MCF 10A (cell line): ENCODE results near the gene ZNF841. TPM values are rescaled to one million over a fixed set of nuclear protein-coding genes. Genes with fewer than 3 reads are reported as not detected.
"Not testable (repeated sequence)": the region's sequence is repeated elsewhere in the genome, so short reads cannot be mapped to it uniquely, and the experiment has no call there.

Experiments used
- BruUV-seq: library from RNA; stranded (reverse); fragments of 400-500 nt; replicated peaks from 2 replicates; lab custom pipeline; 2021; lab: Mats Ljungman, UMichigan
- CTCF ChIA-PET: fragments of 300-600 bp; sonication (Branson Sonifier 250); formaldehyde crosslinking; extraction: SDS; loops from one replicate; lab custom pipeline; 2021; ENCODE audit warnings: antibody characterized with exemption, inconsistent platforms; lab: Yijun Ruan, JAX
- POLR2A ChIA-PET: fragments of 300-600, 350-650 bp; sonication (Branson Sonifier 250); formaldehyde crosslinking; extraction: SDS; loops from one replicate; lab custom pipeline; 2020; ENCODE audit warnings: antibody characterized with exemption, inconsistent platforms; lab: Yijun Ruan, JAX
- DNase-seq: peaks from one replicate; pipeline ENCODE4 v3.0.0-alpha.2; 2018; ENCODE audit not compliant: unreplicated experiment
- H3K27ac Mint-ChIP-seq: one replicate; pipeline ENCODE4 v1.8.0; 2022; ENCODE audit warnings: mild to moderate bottlenecking, low read depth, mixed read lengths; ENCODE audit not compliant: unreplicated experiment
- H3K27me3 Mint-ChIP-seq: one replicate; pipeline ENCODE4 v1.8.0; 2022; ENCODE audit warnings: mixed read lengths; ENCODE audit not compliant: insufficient read depth, unreplicated experiment
- H3K36me3 Mint-ChIP-seq: one replicate; pipeline ENCODE4 v1.8.0; 2022; ENCODE audit warnings: mild to moderate bottlenecking, moderate library complexity, mixed read lengths; ENCODE audit not compliant: insufficient read depth, unreplicated experiment
- H3K4me1 Mint-ChIP-seq: one replicate; pipeline ENCODE4 v1.8.0; 2022; ENCODE audit warnings: mixed read lengths; ENCODE audit not compliant: insufficient read depth, unreplicated experiment
- H3K4me3 Mint-ChIP-seq: one replicate; pipeline ENCODE4 v1.8.0; 2022; ENCODE audit warnings: mild to moderate bottlenecking, moderate library complexity, mixed read lengths; ENCODE audit not compliant: unreplicated experiment
- H3K9me3 Mint-ChIP-seq: one replicate; pipeline ENCODE4 v1.8.0; 2022; ENCODE audit warnings: mixed read lengths; ENCODE audit not compliant: unreplicated experiment
- intact Hi-C: fragments of 100-400 bp; cut with micrococcal nuclease; formaldehyde crosslinking; loops from 2 replicates; pipeline ENCODE4 v1.14.1; 2022
- total RNA-seq: library from RNA; stranded (reverse); gene quantifications from 2 replicates; pipeline ENCODE4 v1.2.3, GENCODE V29; 2022
- TF ChIP-seq, protein P1 (sequence below): fragments of 200-600 bp; IDR thresholded peaks from one replicate; pipeline ENCODE4 v1.8.0; 2022; ENCODE audit warnings: antibody characterized with exemption, mild to moderate bottlenecking; ENCODE audit not compliant: unreplicated experiment

ZNF841 gene
- total RNA-seq, 1 experiment from 2014 or later = 40.9 TPM

DNA sequence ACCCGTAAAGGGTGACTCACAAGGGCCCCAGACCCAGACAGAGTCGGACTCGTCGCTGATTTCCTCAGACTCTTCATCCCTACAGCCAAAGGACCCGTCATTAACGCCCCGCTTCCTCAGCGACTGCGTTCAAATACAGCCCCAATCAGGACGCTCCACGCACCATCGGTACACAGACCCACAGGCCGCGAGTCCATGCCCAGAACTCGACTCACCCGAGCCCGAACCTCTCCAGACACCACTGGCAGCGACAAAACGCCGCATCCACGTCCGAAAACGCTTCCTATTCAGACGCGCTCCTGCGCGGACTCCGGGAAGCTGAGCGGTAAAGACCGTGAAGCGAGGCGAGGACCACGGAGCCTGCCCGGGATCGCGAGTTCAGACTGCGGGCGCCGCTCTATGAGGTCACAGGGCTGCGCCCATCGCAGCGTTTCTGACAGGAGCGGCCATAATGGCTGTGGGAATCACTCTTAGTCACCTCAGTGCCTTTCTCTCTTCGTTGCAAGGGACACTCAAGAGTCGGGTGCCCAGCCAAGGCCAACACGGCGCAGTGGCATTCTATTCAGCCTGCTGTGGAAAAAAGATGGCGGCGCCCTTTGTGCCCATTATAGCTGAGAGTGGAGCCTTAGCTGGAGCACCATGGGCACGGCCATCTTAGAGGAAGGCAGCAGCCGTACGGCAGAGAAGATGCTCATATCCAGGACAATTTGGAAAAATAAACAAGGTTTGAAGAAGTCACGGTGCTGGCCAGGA is 67.4 kb downstream of the ZNF841 start, which contains the start of gene ZNF614:
Gene ZNF614 (minus strand): TSS at position 353 of the 753 bp plus-strand sequence. CDS start 2,634 bp downstream, outside the sequence.
- ChIA-PET CTCF (no interaction called here), POLR2A (interaction anchor here (0.7 to 2.8 kb wide), 12 partner anchors 17 to 894 kb away, joined by 3 to 31 read pairs (median 5); partner anchors contain the start of genes PPP2R1A, ZNF432, ZNF615 and ZNF616)
- Mint-ChIP-seq H3K9me3 (peaks cover 8% of the 10 kb centered on the region), H3K36me3 (peaks cover 51% of the 10 kb centered on the region), H3K4me3 (peak within 1 kb of the TSS; percentile 76), H3K4me1 (peaks cover 13% of the 10 kb centered on the region), H3K27me3 (no peaks in the 10 kb centered on the region), H3K27ac (peak within 1 kb of the TSS; percentile 84)
- BruUV-seq = no TSS peak
- TF ChIP-seq, protein P1, sequence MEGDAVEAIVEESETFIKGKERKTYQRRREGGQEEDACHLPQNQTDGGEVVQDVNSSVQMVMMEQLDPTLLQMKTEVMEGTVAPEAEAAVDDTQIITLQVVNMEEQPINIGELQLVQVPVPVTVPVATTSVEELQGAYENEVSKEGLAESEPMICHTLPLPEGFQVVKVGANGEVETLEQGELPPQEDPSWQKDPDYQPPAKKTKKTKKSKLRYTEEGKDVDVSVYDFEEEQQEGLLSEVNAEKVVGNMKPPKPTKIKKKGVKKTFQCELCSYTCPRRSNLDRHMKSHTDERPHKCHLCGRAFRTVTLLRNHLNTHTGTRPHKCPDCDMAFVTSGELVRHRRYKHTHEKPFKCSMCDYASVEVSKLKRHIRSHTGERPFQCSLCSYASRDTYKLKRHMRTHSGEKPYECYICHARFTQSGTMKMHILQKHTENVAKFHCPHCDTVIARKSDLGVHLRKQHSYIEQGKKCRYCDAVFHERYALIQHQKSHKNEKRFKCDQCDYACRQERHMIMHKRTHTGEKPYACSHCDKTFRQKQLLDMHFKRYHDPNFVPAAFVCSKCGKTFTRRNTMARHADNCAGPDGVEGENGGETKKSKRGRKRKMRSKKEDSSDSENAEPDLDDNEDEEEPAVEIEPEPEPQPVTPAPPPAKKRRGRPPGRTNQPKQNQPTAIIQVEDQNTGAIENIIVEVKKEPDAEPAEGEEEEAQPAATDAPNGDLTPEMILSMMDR = no peak
- peak; percentile 88 for DNase-seq
- intact Hi-C loops = no loop called here

DNA sequence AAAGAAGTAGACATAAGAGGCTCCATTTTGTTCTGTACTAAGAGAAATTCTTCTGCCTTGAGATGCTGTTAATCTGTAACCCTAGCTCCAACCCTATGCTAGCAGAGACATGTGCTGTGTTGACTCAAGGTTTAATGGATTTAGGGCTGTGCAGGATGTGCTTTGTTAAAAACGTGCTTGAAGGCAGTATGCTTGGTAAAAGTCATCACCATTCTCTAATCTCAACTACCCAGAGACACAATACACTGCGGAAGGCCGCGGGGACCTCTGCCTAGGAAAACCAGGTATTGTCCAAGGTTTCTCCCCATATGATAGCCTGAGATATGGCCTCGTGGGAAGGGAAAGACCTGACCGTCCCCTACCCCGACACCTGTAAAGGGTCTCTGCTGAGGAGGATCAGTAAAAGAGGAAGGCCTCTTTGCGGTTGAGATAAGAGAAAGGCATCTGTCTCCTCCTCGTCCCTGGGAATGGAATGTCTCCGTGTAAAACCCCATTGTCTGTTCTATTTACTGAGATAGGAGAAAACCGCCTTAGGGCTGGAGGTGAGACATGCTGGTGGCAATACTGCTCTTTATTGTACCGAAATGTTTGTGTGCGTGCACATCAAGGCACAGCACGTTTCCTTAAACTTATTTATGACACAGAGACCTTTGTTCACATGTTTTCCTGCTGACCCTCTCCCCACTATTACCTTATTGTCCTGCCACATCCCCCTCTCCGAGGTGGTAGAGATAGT is 69.1 kb downstream of the ZNF841 start:
- H3K9me3 Mint-ChIP-seq, H3K27ac Mint-ChIP-seq, H3K27me3 Mint-ChIP-seq, DNase-seq, CTCF ChIA-PET, BruUV-seq, intact Hi-C loops: not testable (repeated sequence)
- H3K4me1 Mint-ChIP-seq = peaks cover 13% of the 10 kb centered on the region
- POLR2A ChIA-PET = interaction anchor here (2.8 kb wide), 1 partner anchor 22 kb away, joined by 17 read pairs; the partner anchor contains the start of gene ZNF432
- H3K36me3 Mint-ChIP-seq = peaks cover 65% of the 10 kb centered on the region
- H3K4me3 Mint-ChIP-seq = peak overlapping the region; percentile 25

DNA sequence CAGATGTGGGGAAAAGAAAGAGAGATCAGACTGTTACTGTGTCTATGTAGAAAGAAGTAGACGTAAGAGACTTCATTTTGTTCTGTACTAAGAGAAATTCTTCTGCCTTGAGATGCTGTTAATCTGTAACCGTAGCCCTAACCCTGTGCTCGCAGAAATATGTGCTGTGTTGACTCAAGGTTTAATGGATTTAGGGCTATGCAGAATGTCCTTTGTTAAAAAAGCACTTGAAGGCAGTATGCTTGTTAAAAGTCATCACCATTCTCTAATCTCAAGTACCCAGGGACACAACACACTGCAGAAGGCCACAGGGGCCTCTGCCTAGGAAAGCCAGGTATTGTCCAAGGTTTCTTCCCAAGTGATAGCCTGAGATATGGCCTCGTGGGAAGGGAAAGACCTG is 71.1 kb downstream of the ZNF841 start:
- Mint-ChIP-seq H3K36me3 (peaks cover 74% of the 10 kb centered on the region), H3K9me3 (peaks cover 23% of the 10 kb centered on the region), H3K4me1 (peaks cover 13% of the 10 kb centered on the region)
- intact Hi-C loops, BruUV-seq, DNase-seq, CTCF ChIA-PET, H3K27me3 Mint-ChIP-seq, POLR2A ChIA-PET, H3K4me3 Mint-ChIP-seq, H3K27ac Mint-ChIP-seq: not testable (repeated sequence)

DNA sequence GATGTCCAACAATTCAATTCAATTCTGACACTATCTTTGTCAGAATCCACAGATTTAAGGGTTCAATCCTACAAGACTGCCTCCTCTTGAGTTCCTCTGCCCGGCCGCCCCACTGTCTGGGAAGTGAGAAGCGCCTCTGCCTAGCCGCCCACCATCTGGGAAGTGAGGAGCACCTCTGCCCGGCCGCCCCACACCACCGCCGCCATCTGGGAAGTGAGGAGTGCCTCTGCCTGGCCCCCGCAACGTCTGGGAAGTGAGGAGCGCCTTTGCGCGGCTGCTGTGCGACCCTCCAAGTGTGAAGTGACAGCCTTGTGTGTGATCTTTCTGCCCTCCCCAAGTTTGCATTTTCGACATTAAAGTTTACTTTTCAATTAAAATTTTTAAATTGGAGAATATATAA is 73.4 kb downstream of the ZNF841 start:
- H3K27ac Mint-ChIP-seq = no peak overlapping the region
- H3K36me3 Mint-ChIP-seq = peaks cover 97% of the 10 kb centered on the region
- intact Hi-C loops = no loop called here

More for the DNA sequence above, 73.4 kb downstream of the ZNF841 start:
- H3K4me3 Mint-ChIP-seq = no peak overlapping the region
- H3K27me3 Mint-ChIP-seq = no peaks in the 10 kb centered on the region
- TF ChIP-seq, protein P1 = no peak
- peaks cover 5% of the 10 kb centered on the region for H3K4me1 Mint-ChIP-seq
- POLR2A ChIA-PET = no interaction called here
- CTCF ChIA-PET = interaction anchor here (0.6 kb wide), 1 partner anchor 201 kb away, joined by 4 read pairs; no protein-coding TSS in a partner anchor
- DNase-seq = no peak
- BruUV-seq = no TSS peak
- H3K9me3 Mint-ChIP-seq = peaks cover 23% of the 10 kb centered on the region
